Endothelial cell of umbilical vein (primary cell): ENCODE results near the gene URM1. TPM values are rescaled to one million over a fixed set of nuclear protein-coding genes. Genes with fewer than 3 reads are reported as not detected.

Source experiments
- BruUV-seq: library from RNA; stranded (reverse); fragments of 400-500 nt; replicated peaks from 2 replicates; lab custom pipeline; 2021; lab: Mats Ljungman, UMichigan
- CTCF ChIA-PET: fragments of 300-600, 350-600 bp; sonication (Branson Sonifier 250); formaldehyde crosslinking; loops from one replicate; lab custom pipeline; 2021; ENCODE audit warnings: antibody characterized with exemption, inconsistent platforms; lab: Charles Lee
- POLR2A ChIA-PET: fragments of 300-600, 350-600 bp; sonication (Branson Sonifier 250); formaldehyde crosslinking; loops from one replicate; lab custom pipeline; 2021; ENCODE audit warnings: antibody characterized with exemption, inconsistent platforms; lab: Charles Lee
- DNase-seq: peaks from one replicate; pipeline ENCODE4 v3.0.0-alpha.2; 2011; ENCODE audit warnings: low read depth, low spot score
- FAIRE-seq: peaks from 2 replicates; lab custom pipeline; 2011; peaks lifted over from hg19 to GRCh38; lab: Jason Lieb, UNC
- H2AFZ ChIP-seq: 2 replicates; pipeline ENCODE4 v1.6.0; 2012; ENCODE audit warnings: low read depth, low read length, control low read depth, inconsistent platforms
- H3K27ac ChIP-seq: 2 replicates; pipeline ENCODE4 v1.5.1; 2011; ENCODE audit warnings: low read depth, mild to moderate bottlenecking, control low read depth, low read length, moderate library complexity; ENCODE audit not compliant: insufficient read depth
- H3K27me3 ChIP-seq, 2 experiments: 2 replicates each; pipeline versions ENCODE4 v1.6.0 to v1.6.1; 2011; ENCODE audit warnings: low read length in 2 of 2, mixed read lengths in 1 of 2; ENCODE audit not compliant: control insufficient read depth in 2 of 2, insufficient read depth in 2 of 2
- H3K36me3 ChIP-seq, 2 experiments: 2 replicates in 1 of 2; 3 replicates in 1 of 2; pipeline ENCODE4 v1.5.1; 2011; ENCODE audit warnings: low read length in 2 of 2, mild to moderate bottlenecking in 1 of 2, moderate library complexity in 1 of 2; ENCODE audit not compliant: control insufficient read depth in 2 of 2, insufficient read depth in 2 of 2; ENCODE audit errors: extremely low read depth in 1 of 2
- H3K4me1 ChIP-seq: 3 replicates; pipeline ENCODE4 v1.5.1; 2011; ENCODE audit warnings: mild to moderate bottlenecking, low read length; ENCODE audit not compliant: control insufficient read depth, insufficient read depth; ENCODE audit errors: extremely low read depth
- H3K4me2 ChIP-seq: 2 replicates; pipeline ENCODE4 v1.6.1; 2011; ENCODE audit warnings: low read length, control low read depth, mixed read lengths; ENCODE audit not compliant: insufficient read depth
- H3K4me3 ChIP-seq, 3 experiments: fragments of 200-600 bp in 1 of 3; sonication (generic), shearing (Covaris generic) in 1 of 3; replicated peaks in 1 of 3; 2 replicates each; pipeline ENCODE4 v1.5.1; 2011 to 2016; ENCODE audit warnings: control low read depth in 3 of 3, low read length in 3 of 3, mild to moderate bottlenecking in 2 of 3, inconsistent platforms in 1 of 3, low read depth in 1 of 3, moderate library complexity in 1 of 3; ENCODE audit not compliant: insufficient read depth in 1 of 3
- H3K79me2 ChIP-seq: 2 replicates; pipeline ENCODE4 v1.6.0; 2012; ENCODE audit warnings: low read length, inconsistent platforms; ENCODE audit not compliant: control insufficient read depth, insufficient read depth
- H3K9ac ChIP-seq: replicated peaks from 2 replicates; pipeline ENCODE3; 2011; ENCODE audit warnings: low read length, control low read depth; ENCODE audit not compliant: insufficient read depth; ENCODE audit errors: extremely low read depth
- H3K9me1 ChIP-seq: replicated peaks from 3 replicates; pipeline ENCODE4 v1.6.0; 2011; ENCODE audit warnings: mild to moderate bottlenecking, low read length; ENCODE audit not compliant: control insufficient read depth, insufficient read depth; ENCODE audit errors: extremely low read depth
- H3K9me3 ChIP-seq: replicated peaks from 2 replicates; pipeline ENCODE4 v1.5.1; 2012; ENCODE audit warnings: low read length, inconsistent platforms; ENCODE audit not compliant: control insufficient read depth, insufficient read depth
- H4K20me1 ChIP-seq: replicated peaks from 2 replicates; pipeline ENCODE3; 2011; ENCODE audit warnings: mild to moderate bottlenecking, low read length; ENCODE audit not compliant: control insufficient read depth, insufficient read depth; ENCODE audit errors: extremely low read depth
- CTCF ChIP-seq, 2 donors: IDR thresholded peaks; 1 replicate in 1 of 2; 2 replicates in 1 of 2; pipeline ENCODE4 v1.5.1; 2011; ENCODE audit warnings: low read length in 2 of 2, mild to moderate bottlenecking in 2 of 2, moderate library complexity in 2 of 2, control low read depth in 1 of 2, inconsistent platforms in 1 of 2, low read depth in 1 of 2; ENCODE audit not compliant: insufficient read depth in 1 of 2; ENCODE audit errors: extremely low read depth in 1 of 2
- EZH2 ChIP-seq: IDR thresholded peaks from 2 replicates; pipeline ENCODE4 v1.6.1; 2012; ENCODE audit warnings: borderline replicate concordance, low read depth, mild to moderate bottlenecking, moderate library complexity, low read length, inconsistent platforms; ENCODE audit not compliant: severe bottlenecking
- FOS ChIP-seq: IDR thresholded peaks from 2 replicates; pipeline ENCODE4 v1.6.1; 2011; ENCODE audit warnings: mild to moderate bottlenecking, low read length, moderate library complexity, borderline replicate concordance; ENCODE audit not compliant: insufficient read depth
- GATA2 ChIP-seq: IDR thresholded peaks from 2 replicates; pipeline ENCODE4 v1.7.0; 2011; ENCODE audit warnings: low read depth, mild to moderate bottlenecking, moderate library complexity, mixed read lengths, low read length; ENCODE audit not compliant: insufficient read length, insufficient read depth
- JUN ChIP-seq: IDR thresholded peaks from 2 replicates; pipeline ENCODE4 v1.6.1; 2011; ENCODE audit warnings: borderline replicate concordance, low read depth; ENCODE audit not compliant: insufficient read length, insufficient read depth
- MAX ChIP-seq: IDR thresholded peaks from 2 replicates; pipeline ENCODE4 v1.6.1; 2011; ENCODE audit not compliant: insufficient read depth, insufficient read length
- MYC ChIP-seq: IDR thresholded peaks from one replicate; pipeline ENCODE4 v1.6.1; 2011; ENCODE audit warnings: mild to moderate bottlenecking, low read depth, low read length
- POLR2A ChIP-seq: IDR thresholded peaks from 2 replicates; pipeline ENCODE4 v1.6.1; 2012; ENCODE audit warnings: low read depth, mild to moderate bottlenecking, control low read depth, low read length
- POLR2AphosphoS5 ChIP-seq: IDR thresholded peaks from 2 replicates; pipeline ENCODE4 v1.6.1; 2012; ENCODE audit warnings: low read depth, mild to moderate bottlenecking, control low read depth, low read length, moderate library complexity; ENCODE audit not compliant: insufficient read depth
- dilution Hi-C: fragments of 300-500 bp; cut with MboI; formaldehyde crosslinking; loops from one replicate; pipeline ENCODE4 v1.15.0; 2019; ENCODE audit warnings: low sequenced_read_pairs; ENCODE audit not compliant: extremely low pct_ligation_motif_present
- intact Hi-C: fragments of 100-400 bp; cut with micrococcal nuclease; formaldehyde crosslinking; loops from one replicate; pipeline ENCODE4 v1.10.0; 2022
- polyA plus RNA-seq, 4 experiments: library from polyadenylated mRNA; depleted of rRNA in 3 of 4; stranded (reverse) in 3 of 4; unstranded in 1 of 4; fragments of >200 nt; gene quantifications; 2 replicates each; pipeline versions ENCODE4 v1.2.1 to v1.2.3, GENCODE V29; 2011 to 2012; ENCODE audit warnings: missing spikeins in 1 of 4
- total RNA-seq: library from RNA; stranded (reverse); gene quantifications from 2 replicates; pipeline ENCODE4 v1.2.3, GENCODE V29; 2021

Gene URM1
- total and polyA plus RNA-seq, 2 donors (not counting 3 experiments of a cell fraction or from before 2014, with no cell fraction given): 86.5 to 100 TPM

- Histone ChIP-seq H3K9me3 (no peaks in the 10 kb centered on the region), H3K27me3 (no peaks in the 10 kb centered on the region), H3K79me2 (no peaks in the 10 kb centered on the region), H3K4me3 (no peak overlapping the region), H3K9ac (no peak overlapping the region), H3K36me3 (peaks cover 4 to 25% of the 10 kb centered on the region in 2 experiments), H3K4me2 (no peak overlapping the region), H3K4me1 (no peaks in the 10 kb centered on the region), H2AFZ (no peak overlapping the region), H3K9me1 (no peaks in the 10 kb centered on the region), H3K27ac (no peak overlapping the region), H4K20me1 (no peaks in the 10 kb centered on the region)
- TF ChIP-seq POLR2A: no peak
- no peak for TF ChIP-seq JUN
- TF ChIP-seq FOS: no peak
- no peak for TF ChIP-seq POLR2AphosphoS5
- no peak for TF ChIP-seq CTCF (IDR thresholded peaks at IDR 0.05; ENCODE audit: extremely low read depth in 1 of 2, insufficient read depth in 1 of 2, low read depth in 1 of 2, low read length in 2 of 2)
- TF ChIP-seq MYC: no peak
- TF ChIP-seq EZH2: no peak
- no peak for TF ChIP-seq GATA2
- no peak for TF ChIP-seq MAX
- FAIRE-seq (no peak), DNase-seq (no peak)
- intact Hi-C loops: no loop called here
- no TSS peak for BruUV-seq
- CTCF ChIA-PET: no interaction called here
- dilution Hi-C loops: no loop called here
- POLR2A ChIA-PET: no interaction called here
Observed at GRCh38 chr9:128355451-128355850, 15.7 kb upstream of the URM1 start.
